ENCODE data around the gene KRT3.
"Not testable (repeated sequence)": the region's sequence is repeated elsewhere in the genome, so short reads cannot be mapped to it uniquely, and the experiment has no call there.

Gene KRT3

GRCh38 chr12:52777566-52777965 lies 18.4 kb downstream of the KRT3 start:
- no peak for DNase-seq

- DNase-seq = no peak
These were observed 19.0 kb downstream of the KRT3 start, which contains the start of gene KRT76 for GRCh38 chr12:52776913-52777395. Gene KRT76, minus strand, starts transcription at chr12:52777345. Its CDS starts 54 bp downstream, at chr12:52777291.

- DNase-seq = no peak
These were observed 19.5 kb downstream of the KRT3 start for GRCh38 chr12:52776435-52776834.

GRCh38 chr12:52774629-52775250 lies 21.2 kb downstream of the KRT3 start:
- no peak for DNase-seq

- no peak for DNase-seq
These were observed 23.1 kb downstream of the KRT3 start for GRCh38 chr12:52772772-52773171.

- no peak for DNase-seq
These were observed 23.7 kb downstream of the KRT3 start for GRCh38 chr12:52772188-52772587.

GRCh38 chr12:52771505-52771904 lies 24.4 kb downstream of the KRT3 start:
- DNase-seq = no peak

- DNase-seq = no peak
These were observed 24.8 kb downstream of the KRT3 start for GRCh38 chr12:52771088-52771487.

GRCh38 chr12:52769946-52770345 lies 26.0 kb downstream of the KRT3 start:
- DNase-seq = no peak

- DNase-seq = no peak
These were observed 26.6 kb downstream of the KRT3 start for GRCh38 chr12:52769354-52769753.

- no peak for DNase-seq
These were observed 27.3 kb downstream of the KRT3 start for GRCh38 chr12:52768479-52769200.

GRCh38 chr12:52767427-52767826 lies 28.5 kb downstream of the KRT3 start:
- no peak for DNase-seq

- no peak for DNase-seq
These were observed 28.9 kb downstream of the KRT3 start for GRCh38 chr12:52767020-52767379.

- DNase-seq = no peak
These were observed 29.4 kb downstream of the KRT3 start for GRCh38 chr12:52766351-52767019.

GRCh38 chr12:52765702-52766101 lies 30.2 kb downstream of the KRT3 start:
- DNase-seq = no peak

GRCh38 chr12:52763991-52764390 lies 31.9 kb downstream of the KRT3 start:
- no peak for DNase-seq

- DNase-seq = no peak
These were observed 32.8 kb downstream of the KRT3 start for GRCh38 chr12:52763036-52763659.

GRCh38 chr12:52761802-52762201 lies 34.1 kb downstream of the KRT3 start:
- no peak for DNase-seq

- DNase-seq = not testable (repeated sequence)
These were observed 34.7 kb downstream of the KRT3 start for GRCh38 chr12:52761218-52761617.

- DNase-seq = no peak
These were observed 35.3 kb downstream of the KRT3 start for GRCh38 chr12:52760623-52761022.

GRCh38 chr12:52759695-52760094 lies 36.2 kb downstream of the KRT3 start:
- no peak for DNase-seq

- no peak for DNase-seq
These were observed 36.7 kb downstream of the KRT3 start for GRCh38 chr12:52759218-52759617.

- no peak for DNase-seq
These were observed 38.3 kb downstream of the KRT3 start for GRCh38 chr12:52757449-52758176.
